Liver (tissue), 9 donors: ENCODE results near the gene IL1RAP. TPM values are rescaled to one million over a fixed set of nuclear protein-coding genes. Genes with fewer than 3 reads are reported as not detected.

Experiments used
- DNase-seq: peaks from one replicate; pipeline ENCODE4 v3.0.0-alpha.2; 2017; ENCODE audit warnings: low spot score
- H3K27ac ChIP-seq, 2 donors: one replicate each; pipeline ENCODE4 v1.7.0; 2013; ENCODE audit warnings: inconsistent platforms in 2 of 2, low read length in 2 of 2, control low read depth in 1 of 2, low read depth in 1 of 2, mild to moderate bottlenecking in 1 of 2
- H3K27me3 ChIP-seq, 4 donors: one replicate each; pipeline versions ENCODE4 v1.6.1 to v1.7.0; 2013; ENCODE audit warnings: low read length in 3 of 4, inconsistent platforms in 1 of 4, mild to moderate bottlenecking in 1 of 4, moderate library complexity in 1 of 4; ENCODE audit not compliant: control insufficient read depth in 4 of 4, insufficient read depth in 4 of 4
- H3K36me3 ChIP-seq, 4 donors: one replicate each; pipeline versions ENCODE4 v1.6.1 to v1.7.0; 2013; ENCODE audit warnings: low read length in 3 of 4, mild to moderate bottlenecking in 3 of 4, low read depth in 1 of 4, moderate library complexity in 1 of 4; ENCODE audit not compliant: control insufficient read depth in 4 of 4, insufficient read depth in 3 of 4
- H3K4me1 ChIP-seq, 4 donors: one replicate each; pipeline versions ENCODE4 v1.6.1 to v1.7.0; 2013; ENCODE audit warnings: low read length in 3 of 4, mild to moderate bottlenecking in 3 of 4, moderate library complexity in 1 of 4; ENCODE audit not compliant: control insufficient read depth in 4 of 4, insufficient read depth in 4 of 4
- H3K4me3 ChIP-seq, 3 donors: one replicate each; pipeline versions ENCODE4 v1.6.1 to v1.7.0; 2013; ENCODE audit warnings: low read length in 3 of 3, control low read depth in 1 of 3, low read depth in 1 of 3, mild to moderate bottlenecking in 1 of 3
- H3K9ac ChIP-seq, 2 donors: one replicate each; pipeline ENCODE4 v1.7.0; 2013; ENCODE audit warnings: low read length in 2 of 2, mild to moderate bottlenecking in 2 of 2, moderate library complexity in 2 of 2, control low read depth in 1 of 2, low read depth in 1 of 2
- H3K9me3 ChIP-seq, 4 donors: one replicate each; pipeline versions ENCODE4 v1.6.1 to v1.7.0; 2013; ENCODE audit warnings: low read length in 3 of 4; ENCODE audit not compliant: control insufficient read depth in 4 of 4
- ATF3 ChIP-seq: IDR thresholded peaks from 2 replicates; pipeline ENCODE4 v1.6.1; 2016; ENCODE audit warnings: antibody characterized with exemption
- CTCF ChIP-seq: fragments of 150-350 bp; IDR thresholded peaks from 2 replicates; pipeline ENCODE4 v1.5.1; 2017; ENCODE audit warnings: improper control_type of control experiment, low read depth, low read length; ENCODE audit not compliant: missing input control
- EGR1 ChIP-seq, 2 donors: IDR thresholded peaks; 2 replicates each; pipeline ENCODE4 v1.6.1; 2016 to 2018; ENCODE audit warnings: antibody characterized with exemption in 2 of 2, low read depth in 2 of 2
- FOXA1 ChIP-seq: IDR thresholded peaks from 2 replicates; pipeline ENCODE4 v1.6.1; 2016; ENCODE audit warnings: antibody characterized with exemption
- FOXA2 ChIP-seq: IDR thresholded peaks from 2 replicates; pipeline ENCODE4 v1.6.1; 2016; ENCODE audit warnings: antibody characterized with exemption
- GABPA ChIP-seq, 2 donors: IDR thresholded peaks in 1 of 2; conservative IDR thresholded peaks in 1 of 2; 2 replicates each; pipeline ENCODE4 v1.6.1; 2016; ENCODE audit warnings: antibody characterized with exemption in 2 of 2, mild to moderate bottlenecking in 1 of 2, moderate library complexity in 1 of 2
- HNF4G ChIP-seq: IDR thresholded peaks from 2 replicates; pipeline ENCODE4 v1.6.1; 2016; ENCODE audit warnings: antibody characterized with exemption
- JUND ChIP-seq, 2 donors: IDR thresholded peaks; 2 replicates each; pipeline ENCODE4 v1.6.1; 2016; ENCODE audit warnings: antibody characterized with exemption in 2 of 2
- NR2F2 ChIP-seq: IDR thresholded peaks from 2 replicates; pipeline ENCODE4 v1.6.1; 2016; ENCODE audit warnings: antibody characterized with exemption
- REST ChIP-seq: IDR thresholded peaks from 2 replicates; pipeline ENCODE4 v1.6.1; 2016; ENCODE audit warnings: antibody characterized with exemption, mild to moderate bottlenecking
- RXRA ChIP-seq, 2 donors: IDR thresholded peaks; 2 replicates each; pipeline ENCODE4 v1.6.1; 2017 to 2018; ENCODE audit warnings: antibody characterized with exemption in 2 of 2, mild to moderate bottlenecking in 1 of 2
- SP1 ChIP-seq: IDR thresholded peaks from 2 replicates; pipeline ENCODE4 v1.6.1; 2018; ENCODE audit warnings: antibody characterized with exemption, mild to moderate bottlenecking
- TAF1 ChIP-seq: conservative IDR thresholded peaks from 2 replicates; pipeline ENCODE4 v1.6.1; 2016; ENCODE audit warnings: antibody characterized with exemption, mild to moderate bottlenecking
- YY1 ChIP-seq: IDR thresholded peaks from 2 replicates; pipeline ENCODE4 v1.6.1; 2016; ENCODE audit warnings: antibody characterized with exemption, mild to moderate bottlenecking
- WGBS: extraction: QIAGEN DNeasy Blood & Tissue Kit; methylation state at CpG from one replicate; pipeline ENCODE4 v1.1.7; 2013; 5-methylcytosine and 5-hydroxymethylcytosine counted together
- polyA plus RNA-seq, 2 donors: library from polyadenylated mRNA; stranded (reverse) in 1 of 2; unstranded in 1 of 2; fragments of 200-250 nt in 1 of 2; fragments of >200 nt in 1 of 2; fragmentation: Nextera tagmentation in 1 of 2; extraction: Ambion mirVana in 1 of 2; gene quantifications; one replicate each; pipeline versions ENCODE4 v1.2.1 to v1.2.3, GENCODE V29; 2013 to 2015
- total RNA-seq, 2 donors: library from RNA; depleted of rRNA; stranded (reverse); fragments of >200 nt; gene quantifications; one replicate each; pipeline ENCODE4 v1.2.3, GENCODE V29; 2014
- TF ChIP-seq, protein P1 (sequence below): IDR thresholded peaks from 2 replicates; pipeline ENCODE4 v1.6.1; 2016; ENCODE audit warnings: antibody characterized with exemption
- donor health status: healthy.
- donor health status: healthy.
- donor health status: healthy.
- donor health status: healthy.
- donor health status: healthy.

IL1RAP gene
- total and polyA plus RNA-seq, 4 donors: 53.7 to 230 (median 71.6) TPM

DNA sequence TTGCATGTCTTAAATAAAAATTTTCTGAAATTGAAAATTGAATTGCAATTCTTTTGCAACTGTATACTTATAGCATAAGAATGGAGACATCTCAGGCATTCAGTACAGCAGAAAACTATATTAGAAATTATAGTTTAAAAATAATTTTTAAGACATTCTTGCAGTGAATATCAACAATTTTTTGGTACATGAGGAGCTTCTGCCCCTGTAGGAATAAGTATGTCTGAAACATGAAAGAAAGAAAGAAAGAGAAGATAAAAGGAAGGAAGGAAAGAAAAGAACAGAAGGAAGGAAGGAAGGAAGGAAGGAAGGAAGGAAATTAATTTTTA is 183.6 kb downstream of the IL1RAP start:
- Histone ChIP-seq H3K9me3 (no peaks in the 10 kb centered on the region), H3K9ac (no peak overlapping the region), H3K27me3 (no peaks in the 10 kb centered on the region), H3K36me3 (no peaks in the 10 kb centered on the region), H3K27ac (no peak overlapping the region), H3K4me3 (no peak overlapping the region), H3K4me1 (peaks cover 5 to 16% (median 15%) of the 10 kb centered on the region in 4 donors)
- DNase-seq: no peak
- TF ChIP-seq RXRA (IDR thresholded peaks at IDR 0.05): no peak
- no peak for TF ChIP-seq YY1
- no peak for TF ChIP-seq ATF3
- no peak for TF ChIP-seq FOXA1
- TF ChIP-seq CTCF: no peak
- TF ChIP-seq REST: no peak
- TF ChIP-seq, protein P1, sequence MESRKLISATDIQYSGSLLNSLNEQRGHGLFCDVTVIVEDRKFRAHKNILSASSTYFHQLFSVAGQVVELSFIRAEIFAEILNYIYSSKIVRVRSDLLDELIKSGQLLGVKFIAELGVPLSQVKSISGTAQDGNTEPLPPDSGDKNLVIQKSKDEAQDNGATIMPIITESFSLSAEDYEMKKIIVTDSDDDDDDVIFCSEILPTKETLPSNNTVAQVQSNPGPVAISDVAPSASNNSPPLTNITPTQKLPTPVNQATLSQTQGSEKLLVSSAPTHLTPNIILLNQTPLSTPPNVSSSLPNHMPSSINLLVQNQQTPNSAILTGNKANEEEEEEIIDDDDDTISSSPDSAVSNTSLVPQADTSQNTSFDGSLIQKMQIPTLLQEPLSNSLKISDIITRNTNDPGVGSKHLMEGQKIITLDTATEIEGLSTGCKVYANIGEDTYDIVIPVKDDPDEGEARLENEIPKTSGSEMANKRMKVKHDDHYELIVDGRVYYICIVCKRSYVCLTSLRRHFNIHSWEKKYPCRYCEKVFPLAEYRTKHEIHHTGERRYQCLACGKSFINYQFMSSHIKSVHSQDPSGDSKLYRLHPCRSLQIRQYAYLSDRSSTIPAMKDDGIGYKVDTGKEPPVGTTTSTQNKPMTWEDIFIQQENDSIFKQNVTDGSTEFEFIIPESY: no peak
- no peak for TF ChIP-seq EGR1 (IDR thresholded peaks at IDR 0.05; ENCODE audit: low read depth in 2 of 2)
- no peak for TF ChIP-seq NR2F2

GRCh38 chr3:190697901-190698300 is 184.0 kb downstream of the IL1RAP start:
- TF ChIP-seq HNF4G (no peak), JUND (IDR thresholded peaks at IDR 0.05) (no peak)
- no peak overlapping the region for H3K4me3 ChIP-seq
- H3K27ac ChIP-seq: no peak overlapping the region
- peaks cover 5 to 16% (median 15%) of the 10 kb centered on the region in 4 donors for H3K4me1 ChIP-seq
- H3K27me3 ChIP-seq: no peaks in the 10 kb centered on the region
- H3K9me3 ChIP-seq: no peaks in the 10 kb centered on the region
- H3K36me3 ChIP-seq: no peaks in the 10 kb centered on the region
- WGBS: 65% methylated on average over 4 of the region's 4 CpGs
- DNase-seq: no peak
- no peak overlapping the region for H3K9ac ChIP-seq

- no peak overlapping the region for H3K9ac ChIP-seq
- no peak overlapping the region for H3K27ac ChIP-seq
- no peaks in the 10 kb centered on the region for H3K36me3 ChIP-seq
- H3K27me3 ChIP-seq: no peaks in the 10 kb centered on the region
- 83% methylated on average over 2 of the region's 2 CpGs for WGBS
- no peak for DNase-seq
- no peaks in the 10 kb centered on the region for H3K9me3 ChIP-seq
- H3K4me1 ChIP-seq: peaks cover 5 to 16% (median 15%) of the 10 kb centered on the region in 4 donors
- no peak overlapping the region for H3K4me3 ChIP-seq
- TF ChIP-seq JUND (IDR thresholded peaks at IDR 0.05) (no peak), REST (no peak), GABPA (IDR thresholded peaks at IDR 0.05 in 1 of 2, conservative IDR thresholded peaks at IDR 0.05 in 1 of 2) (no peak), FOXA2 (no peak), TAF1 (no peak), CTCF (no peak), RXRA (IDR thresholded peaks at IDR 0.05) (no peak), SP1 (no peak)
Observed at GRCh38 chr3:190699776-190700175, 185.9 kb downstream of the IL1RAP start.
